Hepatocyte (in vitro differentiated cells): Measurements from ENCODE around the gene CES3. TPM values are rescaled to one million over a fixed set of nuclear protein-coding genes. Genes with fewer than 3 reads are reported as not detected.

Experiments
- DNase-seq: peaks from one replicate; pipeline ENCODE4 v3.0.0-alpha.2; 2016; ENCODE audit warnings: low spot score
- H2AFZ ChIP-seq: fragments of 200-600 bp; sonication (generic); 2 replicates; pipeline ENCODE4 v1.6.0; 2016; ENCODE audit warnings: antibody characterized with exemption, mild to moderate bottlenecking
- H3K27ac ChIP-seq: fragments of 200-600 bp; sonication (generic); 2 replicates; pipeline ENCODE4 v1.5.1; 2016; ENCODE audit warnings: mild to moderate bottlenecking
- H3K27me3 ChIP-seq: fragments of 200-600 bp; sonication (generic); 2 replicates; pipeline ENCODE4 v1.6.1; 2016
- H3K36me3 ChIP-seq: fragments of 200-600 bp; sonication (generic); replicated peaks from 2 replicates; pipeline ENCODE4 v1.5.1; 2016; ENCODE audit warnings: low read depth; ENCODE audit not compliant: insufficient read depth
- H3K4me1 ChIP-seq: fragments of 200-600 bp; sonication (generic); 2 replicates; pipeline ENCODE4 v1.5.1; 2016; ENCODE audit warnings: mild to moderate bottlenecking, moderate library complexity; ENCODE audit not compliant: insufficient read depth
- H3K4me2 ChIP-seq: fragments of 200-600 bp; sonication (generic); 2 replicates; pipeline ENCODE4 v1.6.0; 2016
- H3K4me3 ChIP-seq: fragments of 200-600 bp; sonication (generic); 2 replicates; pipeline ENCODE4 v1.5.1; 2016; ENCODE audit warnings: mild to moderate bottlenecking
- H3K79me2 ChIP-seq: fragments of 200-600 bp; sonication (generic); 2 replicates; pipeline ENCODE4 v1.6.0; 2017; ENCODE audit warnings: mild to moderate bottlenecking
- H3K9me2 ChIP-seq: fragments of 200-600 bp; sonication (generic); replicated peaks from 2 replicates; pipeline ENCODE4 v1.6.0; 2017; ENCODE audit warnings: mild to moderate bottlenecking; ENCODE audit not compliant: insufficient read depth
- H3K9me3 ChIP-seq: fragments of 200-600 bp; sonication (generic); 2 replicates; pipeline ENCODE4 v1.5.1; 2016; ENCODE audit warnings: low read depth, mild to moderate bottlenecking
- H4K20me1 ChIP-seq: fragments of 200-600 bp; sonication (generic); 2 replicates; pipeline ENCODE4 v1.6.0; 2016; ENCODE audit warnings: mild to moderate bottlenecking; ENCODE audit not compliant: insufficient read depth, poor library complexity, severe bottlenecking
- EZH2 ChIP-seq: fragments of 200-600 bp; sonication (generic); IDR thresholded peaks from 2 replicates; pipeline ENCODE4 v1.6.1; 2016; ENCODE audit warnings: antibody characterized with exemption, mild to moderate bottlenecking, borderline replicate concordance
- EZH2phosphoT487 ChIP-seq: fragments of 200-600 bp; sonication (generic); IDR thresholded peaks from one replicate; pipeline ENCODE4 v1.6.1; 2018; ENCODE audit warnings: antibody characterized with exemption, mild to moderate bottlenecking, low read depth, moderate library complexity; ENCODE audit not compliant: unreplicated experiment, severe bottlenecking
- WGBS: methylation state at CpG from one replicate; pipeline ENCODE4 v1.1.6; 2016; ENCODE audit warnings: low lambda C conversion rate; ENCODE audit errors: missing lambda C conversion rate; 5-methylcytosine and 5-hydroxymethylcytosine counted together
- polyA plus RNA-seq: library from polyadenylated mRNA; unstranded; fragments of >200 nt; fragmentation: Nextera tagmentation; extraction: Ambion mirVana; gene quantifications from 2 replicates; pipeline ENCODE4 v1.2.1, GENCODE V29; 2016
- total RNA-seq: library from RNA; depleted of rRNA; stranded (reverse); fragments of >200 nt; gene quantifications from 2 replicates; pipeline ENCODE4 v1.2.3, GENCODE V29; 2014
- TF ChIP-seq, protein P1 (sequence below): fragments of 200-600 bp; sonication (generic); IDR thresholded peaks from 2 replicates; pipeline ENCODE4 v1.5.1; 2016; ENCODE audit warnings: antibody characterized with exemption, mild to moderate bottlenecking; ENCODE audit not compliant: poor library complexity

Gene CES3
- total and polyA plus RNA-seq, 2 experiments from 2014 or later = 1.7 to 3.8 TPM

DNA sequence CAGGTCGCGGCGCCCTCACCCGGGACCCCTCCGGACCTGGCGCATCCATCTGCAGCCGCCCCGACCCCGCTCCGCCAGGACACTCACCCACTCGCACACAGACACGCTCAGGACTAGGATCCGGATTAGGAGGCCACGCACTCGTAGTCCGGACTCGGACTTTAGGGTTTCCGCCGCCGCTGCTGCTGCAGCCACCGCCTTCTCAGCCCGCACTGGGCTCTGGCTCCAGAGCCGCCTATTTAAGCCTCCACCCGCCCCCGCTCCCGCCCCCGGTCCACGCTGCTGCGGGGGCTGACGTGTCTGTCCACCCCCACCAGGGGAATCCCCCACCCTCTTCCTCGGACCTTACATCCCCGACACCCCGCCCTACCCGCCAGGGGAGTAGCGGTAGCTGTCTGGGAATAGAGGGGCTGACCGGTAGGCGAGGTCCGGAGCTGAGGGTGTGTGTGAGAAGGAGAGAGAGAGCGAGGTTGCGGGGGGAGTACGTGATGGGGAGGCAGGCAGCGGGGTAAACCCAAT, 35.7 kb upstream of the CES3 start, which contains the start of gene RRAD:
RRAD (minus strand) TSS at position 214 of the 519 bp plus-strand sequence. CDS start 356 bp downstream, outside the sequence.
- TF ChIP-seq EZH2phosphoT487 (peak; percentile 33), EZH2 (peak; percentile 96)
- TF ChIP-seq, protein P1, sequence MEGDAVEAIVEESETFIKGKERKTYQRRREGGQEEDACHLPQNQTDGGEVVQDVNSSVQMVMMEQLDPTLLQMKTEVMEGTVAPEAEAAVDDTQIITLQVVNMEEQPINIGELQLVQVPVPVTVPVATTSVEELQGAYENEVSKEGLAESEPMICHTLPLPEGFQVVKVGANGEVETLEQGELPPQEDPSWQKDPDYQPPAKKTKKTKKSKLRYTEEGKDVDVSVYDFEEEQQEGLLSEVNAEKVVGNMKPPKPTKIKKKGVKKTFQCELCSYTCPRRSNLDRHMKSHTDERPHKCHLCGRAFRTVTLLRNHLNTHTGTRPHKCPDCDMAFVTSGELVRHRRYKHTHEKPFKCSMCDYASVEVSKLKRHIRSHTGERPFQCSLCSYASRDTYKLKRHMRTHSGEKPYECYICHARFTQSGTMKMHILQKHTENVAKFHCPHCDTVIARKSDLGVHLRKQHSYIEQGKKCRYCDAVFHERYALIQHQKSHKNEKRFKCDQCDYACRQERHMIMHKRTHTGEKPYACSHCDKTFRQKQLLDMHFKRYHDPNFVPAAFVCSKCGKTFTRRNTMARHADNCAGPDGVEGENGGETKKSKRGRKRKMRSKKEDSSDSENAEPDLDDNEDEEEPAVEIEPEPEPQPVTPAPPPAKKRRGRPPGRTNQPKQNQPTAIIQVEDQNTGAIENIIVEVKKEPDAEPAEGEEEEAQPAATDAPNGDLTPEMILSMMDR = no peak
- H3K4me2 ChIP-seq = peak within 1 kb of the TSS; percentile 96
- no peak within 1 kb of the TSS for H3K27ac ChIP-seq
- H4K20me1 ChIP-seq = no peaks in the 10 kb centered on the region
- peak within 1 kb of the TSS; percentile 66 for H2AFZ ChIP-seq
- no peak within 1 kb of the TSS for H3K4me3 ChIP-seq
- no peaks in the 10 kb centered on the region for H3K9me3 ChIP-seq
- 11% methylated on average over 20 of the region's 42 CpGs for WGBS
- DNase-seq = peak; percentile 48
- H3K36me3 ChIP-seq = no peaks in the 10 kb centered on the region
- no peaks in the 10 kb centered on the region for H3K9me2 ChIP-seq
- H3K27me3 ChIP-seq = peaks cover 24% of the 10 kb centered on the region
- peaks cover 3% of the 10 kb centered on the region for H3K4me1 ChIP-seq
- H3K79me2 ChIP-seq = no peaks in the 10 kb centered on the region

DNA sequence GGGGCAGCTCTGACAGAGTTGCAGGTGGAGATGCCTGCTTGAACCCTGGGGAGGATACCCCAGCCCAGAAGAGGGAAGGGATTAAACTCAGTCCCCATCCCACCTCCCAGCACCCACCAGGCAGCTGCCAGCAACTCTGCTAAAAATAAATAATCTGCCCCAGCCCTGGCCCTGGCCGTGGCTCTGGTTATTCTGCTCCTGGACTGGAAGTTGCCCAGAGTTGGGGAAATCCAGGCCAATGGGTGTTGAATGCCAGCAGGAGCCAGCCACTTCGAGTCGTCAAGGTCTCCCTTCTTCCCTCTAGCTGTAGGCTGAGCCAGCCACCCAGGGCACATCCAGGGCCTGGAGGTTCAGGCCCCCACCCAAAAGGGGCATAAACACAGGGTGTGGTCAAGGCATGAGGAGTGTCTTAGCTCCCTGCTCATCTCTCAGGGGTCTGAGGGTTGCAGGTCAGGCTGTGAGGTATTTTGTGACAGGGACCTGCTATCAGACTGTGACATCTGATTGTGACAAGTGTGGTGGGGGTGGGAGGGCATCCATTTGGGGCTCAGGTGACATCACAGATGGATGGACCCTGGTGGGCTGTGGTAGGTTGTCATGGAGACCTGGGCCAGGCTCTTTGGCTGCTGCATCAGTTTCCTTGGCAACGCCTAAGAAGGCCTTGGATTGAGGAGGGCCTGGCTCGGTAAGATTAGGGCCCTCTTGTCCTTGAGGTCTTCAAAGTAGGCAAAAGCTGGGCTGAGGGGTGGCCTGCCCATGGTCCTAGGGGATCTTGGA, 34.7 kb upstream of the CES3 start:
- 88% methylated on average over 5 of the region's 5 CpGs for WGBS
- Histone ChIP-seq H4K20me1 (no peaks in the 10 kb centered on the region), H2AFZ (no peak overlapping the region), H3K4me3 (no peak overlapping the region), H3K27me3 (peaks cover 24% of the 10 kb centered on the region), H3K27ac (no peak overlapping the region), H3K9me2 (no peaks in the 10 kb centered on the region), H3K4me1 (peaks cover 3% of the 10 kb centered on the region), H3K79me2 (no peaks in the 10 kb centered on the region), H3K4me2 (no peak overlapping the region), H3K9me3 (no peaks in the 10 kb centered on the region), H3K36me3 (no peaks in the 10 kb centered on the region)
- TF ChIP-seq EZH2phosphoT487 (no peak), EZH2 (no peak)
- TF ChIP-seq, protein P1 = no peak
- no peak for DNase-seq

DNA sequence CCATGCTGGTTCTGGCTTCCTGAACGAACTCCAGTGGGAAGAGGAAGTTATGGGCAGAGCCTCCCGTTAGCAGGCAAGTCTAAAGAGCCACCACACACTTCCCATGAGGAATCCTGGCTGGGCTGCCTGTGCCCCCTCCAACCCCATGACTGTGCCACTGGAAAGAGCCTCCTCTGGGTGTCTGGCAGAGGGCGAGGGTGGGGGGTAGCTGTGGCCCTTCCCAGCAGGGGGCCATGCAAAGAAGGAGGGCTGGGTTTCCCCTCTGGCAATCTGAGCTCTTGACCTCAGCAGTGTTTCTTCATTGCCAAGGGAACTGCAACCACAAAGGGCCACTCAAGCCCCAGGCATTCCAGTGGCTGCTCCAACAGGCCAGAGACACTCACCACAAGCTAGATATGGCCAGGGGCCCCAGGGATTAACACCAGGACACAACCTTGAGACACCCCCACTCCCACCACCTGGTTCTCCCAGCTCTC, 34.1 kb upstream of the CES3 start:
- no peaks in the 10 kb centered on the region for H3K9me2 ChIP-seq
- no peaks in the 10 kb centered on the region for H3K36me3 ChIP-seq
- DNase-seq = peak; percentile 45
- peaks cover 24% of the 10 kb centered on the region for H3K27me3 ChIP-seq
- H3K4me1 ChIP-seq = peaks cover 3% of the 10 kb centered on the region
- H3K4me3 ChIP-seq = no peak overlapping the region
- no peaks in the 10 kb centered on the region for H4K20me1 ChIP-seq
- no peak overlapping the region for H3K27ac ChIP-seq
- TF ChIP-seq, protein P1 = no peak
- no peak overlapping the region for H2AFZ ChIP-seq
- WGBS = 70% methylated on average over 3 of the region's 3 CpGs
- H3K9me3 ChIP-seq = no peaks in the 10 kb centered on the region
- H3K79me2 ChIP-seq = no peaks in the 10 kb centered on the region
- H3K4me2 ChIP-seq = no peak overlapping the region
